Stimulated activated CD8-positive, alpha-beta memory T cell treated with anti-CD3 and anti-CD28 coated beads, Interleukin-15, amount 100 ng/mL, for 1 hour (primary cell): Measurements from ENCODE around the gene LTB4R.
"Not testable (repeated sequence)": the region's sequence is repeated elsewhere in the genome, so short reads cannot be mapped to it uniquely, and the experiment has no call there.

ENCODE experiments used
- DNase-seq: peaks from one replicate; pipeline ENCODE4 v3.0.0-alpha.2; 2020; ENCODE audit warnings: low read depth

LTB4R gene

DNA sequence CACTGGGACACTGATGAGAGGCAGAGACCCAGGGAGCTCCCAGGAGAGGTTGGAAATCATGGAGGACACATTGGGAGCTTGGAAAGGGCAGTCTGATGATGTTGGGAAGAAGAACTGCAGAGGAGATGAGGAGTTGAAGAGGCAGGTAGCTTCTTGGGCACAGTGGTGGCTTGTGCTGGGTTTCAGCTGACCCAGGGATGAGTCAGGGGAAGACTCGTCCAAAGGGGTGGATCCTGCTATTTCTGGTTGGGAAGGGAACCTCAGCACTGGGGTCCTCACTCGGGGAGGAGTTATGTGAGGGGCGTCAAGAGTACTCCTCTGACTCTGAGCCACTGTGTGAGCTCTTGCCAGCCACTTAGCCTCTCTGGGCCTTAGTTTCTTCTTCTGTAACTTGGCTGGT lies 12.0 kb downstream of the LTB4R start:
- DNase-seq = no peak

DNA sequence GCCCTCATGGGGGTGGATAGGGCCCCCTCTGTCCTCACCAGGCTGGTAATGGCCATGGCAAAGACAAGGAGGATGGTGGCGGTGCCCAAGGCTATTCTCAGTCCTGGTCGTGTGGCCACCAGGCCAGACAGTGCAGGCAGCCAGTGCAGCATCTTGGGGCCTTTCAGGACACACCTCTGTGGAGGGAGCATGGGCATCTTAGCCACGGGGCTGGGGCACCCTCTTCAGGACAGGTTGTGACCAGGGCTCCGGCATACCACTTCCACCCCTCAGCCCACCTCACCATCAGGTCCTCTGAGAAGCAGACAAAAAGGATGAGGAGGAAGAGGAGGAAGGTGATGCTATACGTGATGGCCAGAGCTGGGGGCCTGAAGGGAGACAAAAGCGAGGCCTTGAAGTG lies 12.7 kb downstream of the LTB4R start:
- DNase-seq = no peak

DNA sequence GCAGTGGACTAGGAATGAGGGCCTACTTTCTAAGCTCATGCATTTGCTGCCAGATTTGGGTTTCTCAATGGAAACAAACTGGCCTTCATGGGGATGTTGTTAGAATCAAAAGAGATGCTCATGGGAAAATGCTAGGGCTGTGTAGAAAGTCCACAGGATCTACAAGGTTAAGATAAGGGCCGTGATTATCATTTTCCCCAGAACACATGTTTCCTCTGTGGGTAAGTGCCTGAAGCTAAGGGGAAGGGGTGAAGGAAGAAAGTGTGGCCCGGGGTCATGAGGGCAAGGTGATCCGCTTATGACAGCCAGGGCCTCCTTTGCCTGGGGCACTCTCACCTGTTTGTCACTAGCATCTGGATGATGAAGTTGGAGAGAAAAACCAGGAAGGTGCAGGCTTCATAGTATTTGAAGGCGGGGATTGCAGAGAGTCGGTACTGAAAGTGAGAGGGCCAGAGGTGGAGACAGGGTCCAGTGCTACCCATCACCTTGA lies 13.8 kb downstream of the LTB4R start:
- DNase-seq = no peak

DNA sequence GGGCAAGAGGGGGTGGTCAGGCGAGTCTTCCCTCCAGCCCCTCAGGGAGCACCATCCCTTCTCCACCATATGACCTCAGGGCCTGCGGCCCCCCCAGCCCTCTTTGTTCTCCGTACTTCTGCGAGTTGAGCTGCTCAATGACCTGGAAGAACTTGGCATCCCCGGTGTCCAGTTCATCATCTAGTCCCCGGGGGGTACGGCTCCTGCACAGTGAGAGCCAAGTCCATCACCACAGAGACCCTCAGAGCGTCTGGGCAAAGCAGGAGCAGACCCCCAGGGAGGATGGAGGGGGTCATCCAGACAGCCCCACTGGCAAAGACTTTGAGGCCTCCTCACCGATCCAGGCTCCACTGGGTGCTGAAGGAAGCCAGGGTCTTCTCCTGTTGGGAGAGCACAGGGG lies 14.7 kb downstream of the LTB4R start:
- DNase-seq = no peak

DNA sequence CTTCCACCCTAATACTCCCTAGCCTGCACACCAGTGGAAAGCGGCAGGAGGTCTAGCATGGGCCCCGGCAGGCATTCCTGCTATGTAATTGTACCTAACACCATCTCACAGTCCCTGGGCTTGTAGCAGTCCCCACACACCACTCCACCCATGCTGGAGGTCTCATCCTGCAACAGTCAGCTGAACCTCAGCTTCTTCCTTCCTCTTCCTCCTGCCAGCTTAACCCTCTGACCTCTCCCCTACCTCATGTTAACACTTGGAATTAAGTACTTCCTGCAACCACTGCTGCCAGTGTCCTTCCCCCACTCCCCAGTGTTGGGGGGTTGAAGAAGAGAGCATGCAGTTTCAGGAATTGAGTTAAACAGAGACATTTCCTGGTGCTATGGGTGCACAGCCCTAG lies 16.0 kb downstream of the LTB4R start:
- no peak for DNase-seq

DNA sequence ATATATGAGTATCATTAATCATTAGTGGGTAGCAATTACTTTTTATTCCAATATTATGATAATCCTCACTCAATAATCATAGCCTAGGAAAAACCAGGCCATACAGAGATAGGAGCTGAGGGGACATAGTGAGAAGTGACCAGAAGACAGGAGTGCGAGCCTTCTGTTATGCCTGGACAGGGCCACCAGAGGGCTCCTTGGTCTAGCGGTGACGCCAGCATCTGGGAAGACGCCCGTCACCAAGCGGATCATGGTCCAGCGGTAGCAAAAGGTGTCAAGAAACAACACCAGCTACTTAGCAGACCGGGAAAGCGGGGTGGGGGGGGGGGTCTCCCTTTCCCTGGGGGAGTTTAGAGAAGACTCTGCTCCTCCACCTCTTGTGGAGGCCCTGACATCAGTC lies 16.6 kb downstream of the LTB4R start:
- not testable (repeated sequence) for DNase-seq

DNA sequence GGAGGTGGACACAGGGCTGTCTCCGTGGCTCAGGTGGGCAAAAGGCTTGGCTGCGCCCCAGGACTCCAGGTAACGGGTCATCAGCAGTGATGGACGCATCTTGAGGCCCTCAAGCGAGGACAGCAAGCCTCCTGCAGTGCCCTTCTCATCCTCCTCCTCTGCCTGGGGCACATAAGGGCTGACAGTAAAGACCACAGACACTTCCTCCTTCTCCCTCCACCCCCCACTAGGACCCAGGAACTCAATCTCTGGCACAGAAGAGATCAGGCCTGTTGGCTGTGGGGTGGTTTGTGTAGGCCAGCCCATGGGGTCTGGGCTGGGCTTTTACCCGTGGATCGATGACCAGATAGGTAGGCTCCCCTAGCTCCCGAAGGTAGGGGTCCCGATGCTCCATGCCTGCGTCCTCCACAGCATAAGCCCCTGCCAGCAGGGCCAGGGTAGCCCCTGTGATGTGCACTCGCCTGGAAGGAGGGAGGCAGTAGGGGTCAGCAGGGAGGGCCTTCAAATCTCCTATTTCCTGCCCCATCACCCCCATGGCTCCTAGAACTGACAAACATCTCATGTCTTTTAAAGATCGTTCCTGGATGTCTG lies 17.9 kb downstream of the LTB4R start:
- DNase-seq = no peak

DNA sequence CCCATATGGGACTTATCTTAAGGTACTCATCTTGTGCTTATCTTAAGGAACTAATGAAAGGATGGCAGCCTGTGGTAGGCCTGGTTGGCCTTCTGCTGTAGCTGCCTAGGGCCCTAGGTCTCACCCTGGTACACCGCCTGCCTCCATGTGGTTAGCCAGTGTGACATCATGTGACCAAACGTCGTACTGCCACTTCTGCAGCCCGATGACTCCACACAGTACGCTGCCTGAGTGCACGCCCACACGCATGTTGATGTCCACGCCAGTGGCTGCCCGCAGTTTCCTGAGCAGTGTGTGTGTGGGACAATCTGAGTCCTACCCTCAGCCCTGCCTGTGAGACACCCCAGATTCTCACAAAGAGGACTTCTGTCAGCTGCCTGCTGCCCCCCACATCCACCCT lies 18.4 kb downstream of the LTB4R start:
- DNase-seq = no peak

DNA sequence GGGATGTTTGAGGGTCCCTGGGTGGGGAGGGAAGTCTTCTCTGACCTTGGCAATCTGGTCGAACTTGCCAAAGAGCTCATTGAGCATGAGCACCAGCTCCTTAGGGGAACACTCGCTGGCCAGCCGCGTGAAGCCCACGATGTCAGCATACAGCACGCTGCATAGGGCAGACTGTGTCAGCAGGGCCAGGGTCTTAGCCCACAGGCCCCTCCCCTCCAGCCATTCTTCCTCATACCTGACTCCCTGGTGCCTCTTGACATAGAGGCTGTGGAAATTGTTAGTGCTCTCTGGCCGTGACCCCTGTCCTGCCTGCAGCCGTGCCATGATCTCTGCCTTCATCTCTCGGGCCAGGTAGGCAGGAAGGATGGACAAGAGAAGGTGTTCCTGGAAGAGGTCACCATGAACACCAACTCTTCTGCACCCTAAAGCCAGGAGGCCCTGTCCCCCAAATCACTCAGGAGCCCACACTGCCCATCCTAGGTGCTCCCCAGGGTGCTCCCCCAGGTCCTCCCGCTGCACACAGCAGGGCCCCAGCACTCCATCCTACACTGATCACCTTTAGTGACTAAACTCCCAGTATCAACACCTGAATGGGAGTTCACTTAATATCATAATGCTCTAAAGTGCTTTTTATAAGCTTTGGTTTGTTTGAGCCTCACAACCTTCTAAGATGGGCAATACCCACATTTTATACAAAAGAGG lies 19.8 kb downstream of the LTB4R start:
- DNase-seq = no peak

DNA sequence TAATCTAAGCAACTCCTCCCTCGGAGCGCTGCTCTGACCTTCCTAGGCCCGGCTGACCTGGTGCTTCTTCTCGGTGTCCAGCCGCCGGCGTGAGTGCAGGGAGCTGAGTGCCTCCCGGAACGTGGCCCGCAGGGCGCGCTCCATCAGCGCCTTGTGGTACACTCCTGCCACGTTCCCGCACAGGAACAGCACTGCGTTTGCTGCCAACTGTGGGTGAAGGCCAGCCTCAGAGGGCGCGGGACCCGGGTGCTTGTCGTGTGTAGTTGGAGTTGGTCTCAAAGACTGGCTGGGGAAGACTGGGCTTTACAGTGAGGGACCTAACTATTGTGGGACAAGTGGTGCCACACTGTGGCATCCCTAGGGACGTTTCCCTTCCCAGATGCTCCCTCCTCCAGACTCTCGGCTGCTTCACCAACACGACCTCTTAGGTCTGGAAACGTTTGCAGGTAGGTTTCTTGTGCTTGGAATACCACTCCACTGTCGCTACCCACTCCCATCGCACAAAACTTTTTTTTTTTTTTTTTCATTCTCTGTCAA lies 20.5 kb downstream of the LTB4R start:
- no peak for DNase-seq

DNA sequence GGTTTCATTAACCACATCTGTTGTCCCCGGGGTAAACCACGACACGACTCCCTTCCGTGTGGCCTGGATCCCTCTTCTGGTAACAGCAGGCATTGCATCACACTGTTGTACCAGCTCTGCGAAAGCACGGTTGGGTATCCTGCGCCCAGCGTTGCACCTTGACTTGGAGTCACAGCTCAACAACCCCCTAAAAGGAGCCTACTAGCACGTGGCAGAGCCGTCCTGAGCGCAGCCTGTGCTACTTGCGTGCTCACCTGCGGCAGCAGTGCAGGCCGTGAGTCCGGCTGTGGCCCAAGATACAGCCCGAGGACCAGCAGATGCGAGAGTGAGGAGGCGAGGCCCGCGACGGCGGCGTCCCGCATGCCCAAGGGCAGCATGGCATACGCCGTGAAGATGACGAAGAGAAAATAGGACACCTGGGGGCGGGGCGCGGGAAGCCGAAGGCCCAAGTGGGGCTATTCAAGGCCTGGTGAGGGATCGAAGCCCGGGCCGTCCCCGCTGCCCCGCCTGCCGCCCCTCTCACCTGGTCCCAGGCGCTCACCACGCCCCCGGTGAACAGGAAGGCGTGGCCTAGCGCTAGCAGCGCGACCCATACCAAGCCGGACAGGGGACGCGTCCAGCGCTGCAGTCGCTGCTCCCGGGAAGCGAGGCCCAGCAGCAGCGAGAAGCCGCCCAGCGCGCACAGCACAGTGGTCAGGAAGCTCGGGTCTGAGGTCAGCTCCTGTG lies 21.1 kb downstream of the LTB4R start:
- DNase-seq = peak; percentile 68

DNA sequence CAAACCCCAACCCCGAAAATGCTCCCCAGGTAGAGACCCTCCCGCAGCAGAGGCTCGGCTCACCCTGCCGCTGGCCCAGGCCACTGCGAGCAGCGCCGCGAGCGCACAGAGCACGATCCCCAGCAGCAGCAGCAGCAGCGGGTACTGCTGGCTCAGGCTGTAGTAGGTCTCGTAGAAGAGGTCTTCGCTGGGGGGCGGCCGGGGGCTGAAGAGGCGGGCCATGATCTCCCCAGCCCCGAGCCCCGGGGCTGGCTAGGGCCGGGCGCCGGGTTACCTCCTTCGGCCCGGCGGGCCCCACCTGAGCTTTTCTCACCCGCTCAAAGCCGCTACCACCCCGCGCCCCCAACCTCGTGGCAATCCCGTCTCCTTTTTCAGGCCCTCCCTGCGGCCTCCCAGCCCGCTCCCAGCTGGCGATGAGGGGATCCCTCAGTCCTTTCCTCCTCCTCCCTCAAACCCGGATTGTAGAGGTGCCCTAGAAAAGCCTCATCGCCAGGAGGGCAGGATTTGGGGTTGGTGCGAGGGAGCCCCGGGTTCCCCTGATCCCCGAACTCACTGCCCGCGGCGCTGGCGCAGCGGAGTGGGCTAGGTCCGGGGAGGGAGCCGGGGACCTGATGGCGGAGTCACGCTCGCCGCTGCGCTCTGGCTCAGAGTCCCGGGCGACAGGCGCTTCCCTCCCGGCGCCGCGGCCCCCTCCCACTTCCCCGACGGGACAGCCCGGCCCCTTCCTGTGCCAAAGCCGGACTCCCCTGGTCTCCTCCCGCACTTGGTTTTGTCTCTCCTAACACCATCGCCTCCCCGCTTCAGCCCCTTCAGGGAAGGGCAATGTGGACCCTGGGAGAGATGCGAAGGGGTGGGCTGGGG lies 23.4 kb downstream of the LTB4R start, which contains the start of gene ADCY4:
Gene ADCY4, minus strand, starts transcription at position 641 of the 861 bp plus-strand sequence. Its CDS starts 419 bp downstream, at position 222.
- DNase-seq = no peak

DNA sequence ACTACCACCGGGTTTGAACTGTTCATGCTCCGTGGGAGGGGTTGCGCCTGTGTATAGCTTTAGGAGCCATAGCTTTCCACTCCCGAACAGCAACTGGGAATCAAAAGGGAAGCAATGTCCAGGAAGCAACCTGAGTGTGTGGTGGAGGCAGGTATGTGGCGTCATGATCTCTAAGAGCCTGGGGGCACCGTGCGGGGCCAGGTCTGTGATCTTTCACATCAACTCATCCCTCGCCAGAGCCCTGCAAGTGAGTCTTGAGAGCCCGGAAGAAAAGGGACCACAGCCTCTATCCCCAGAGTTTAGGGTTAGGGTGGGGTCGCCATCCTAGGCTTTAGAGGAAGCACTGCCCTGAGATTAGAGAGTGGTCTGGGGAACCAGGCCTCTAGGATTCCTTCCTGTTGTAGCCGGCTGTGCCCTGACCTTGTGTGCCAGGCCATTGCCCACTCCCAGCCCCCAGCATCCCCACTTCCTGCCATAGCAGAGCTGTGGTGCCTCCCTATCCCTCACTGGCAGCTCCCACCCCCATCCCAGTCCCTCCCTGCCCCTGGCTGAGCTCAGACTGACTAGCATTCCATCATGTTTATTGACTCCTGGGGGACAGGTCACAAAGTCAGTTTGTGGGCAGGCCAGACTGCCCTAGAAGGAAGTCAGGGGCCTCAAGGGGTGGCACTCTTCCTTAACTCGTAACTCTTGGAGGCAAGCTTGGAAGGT lies 24.3 kb downstream of the LTB4R start:
- no peak for DNase-seq

DNA sequence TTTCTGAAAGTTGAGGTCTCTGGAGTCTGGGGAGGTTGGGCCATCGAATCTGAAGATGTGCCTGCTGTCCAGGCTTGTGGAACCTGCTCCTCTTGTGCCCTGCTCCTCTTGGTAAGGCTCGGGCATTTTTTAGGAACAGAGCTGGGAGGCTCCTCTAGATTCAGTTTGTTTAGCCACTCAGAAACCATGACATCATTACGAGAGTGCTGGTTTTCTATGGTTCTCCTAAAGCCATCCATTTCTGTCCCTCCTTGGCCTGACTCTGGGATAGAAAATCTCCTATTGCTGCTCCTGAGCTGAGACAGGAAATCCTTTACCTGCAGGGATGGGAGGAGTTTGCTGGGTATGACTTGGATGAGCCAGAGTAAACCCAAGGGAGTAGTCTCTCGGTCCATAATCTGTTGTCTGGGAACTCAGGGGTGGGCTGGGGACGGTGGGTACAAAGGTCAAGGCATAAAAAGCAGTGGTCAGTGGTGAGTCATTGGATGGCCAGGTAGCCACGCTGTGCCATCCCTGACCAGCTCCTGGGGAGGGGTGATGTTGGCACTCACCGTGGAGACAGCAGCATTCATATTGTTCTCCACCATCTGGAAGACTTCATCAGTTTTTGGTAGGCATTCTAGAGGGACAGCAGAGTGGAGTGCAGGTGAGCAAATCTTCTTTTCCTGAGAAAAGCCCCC lies 26.0 kb downstream of the LTB4R start:
- no peak for DNase-seq

DNA sequence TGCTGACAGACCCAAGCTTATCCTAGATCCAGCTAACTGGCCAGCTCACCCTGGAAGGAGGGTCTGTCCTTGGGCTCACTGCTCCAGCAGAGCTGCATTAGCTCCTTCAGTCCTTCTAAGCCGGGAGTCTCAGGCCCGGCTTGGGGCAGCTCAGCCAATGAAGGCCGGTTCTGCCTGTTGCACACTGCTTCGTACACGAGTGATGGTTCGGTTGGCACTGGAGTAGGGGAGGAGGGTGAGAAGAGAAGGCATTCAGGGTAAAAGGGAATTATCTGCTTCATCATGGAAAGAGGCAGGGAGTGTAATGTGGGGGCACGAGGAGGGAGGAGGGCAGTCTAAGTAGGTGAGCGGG lies 26.5 kb downstream of the LTB4R start:
- no peak for DNase-seq

DNA sequence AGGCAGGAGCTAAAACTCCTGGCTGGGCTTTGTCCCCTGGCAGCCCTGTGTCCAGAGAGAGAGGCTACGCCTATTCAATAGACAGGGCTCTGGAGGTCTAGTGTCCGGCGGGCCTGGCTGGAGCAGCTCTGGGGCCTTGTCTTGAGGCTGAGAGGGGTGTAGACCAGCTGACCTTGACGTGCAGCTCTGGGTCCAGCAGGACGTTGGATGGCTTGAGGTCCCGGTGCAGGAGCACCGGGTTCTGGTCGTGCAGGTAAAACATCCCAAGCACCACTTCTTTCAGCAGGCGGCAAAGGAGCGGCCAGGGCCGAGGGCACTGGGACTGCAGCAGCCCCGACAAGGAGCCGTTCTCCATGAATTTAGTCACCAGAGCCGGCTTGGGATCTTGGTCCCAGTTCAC lies 27.5 kb downstream of the LTB4R start:
- DNase-seq = no peak

DNA sequence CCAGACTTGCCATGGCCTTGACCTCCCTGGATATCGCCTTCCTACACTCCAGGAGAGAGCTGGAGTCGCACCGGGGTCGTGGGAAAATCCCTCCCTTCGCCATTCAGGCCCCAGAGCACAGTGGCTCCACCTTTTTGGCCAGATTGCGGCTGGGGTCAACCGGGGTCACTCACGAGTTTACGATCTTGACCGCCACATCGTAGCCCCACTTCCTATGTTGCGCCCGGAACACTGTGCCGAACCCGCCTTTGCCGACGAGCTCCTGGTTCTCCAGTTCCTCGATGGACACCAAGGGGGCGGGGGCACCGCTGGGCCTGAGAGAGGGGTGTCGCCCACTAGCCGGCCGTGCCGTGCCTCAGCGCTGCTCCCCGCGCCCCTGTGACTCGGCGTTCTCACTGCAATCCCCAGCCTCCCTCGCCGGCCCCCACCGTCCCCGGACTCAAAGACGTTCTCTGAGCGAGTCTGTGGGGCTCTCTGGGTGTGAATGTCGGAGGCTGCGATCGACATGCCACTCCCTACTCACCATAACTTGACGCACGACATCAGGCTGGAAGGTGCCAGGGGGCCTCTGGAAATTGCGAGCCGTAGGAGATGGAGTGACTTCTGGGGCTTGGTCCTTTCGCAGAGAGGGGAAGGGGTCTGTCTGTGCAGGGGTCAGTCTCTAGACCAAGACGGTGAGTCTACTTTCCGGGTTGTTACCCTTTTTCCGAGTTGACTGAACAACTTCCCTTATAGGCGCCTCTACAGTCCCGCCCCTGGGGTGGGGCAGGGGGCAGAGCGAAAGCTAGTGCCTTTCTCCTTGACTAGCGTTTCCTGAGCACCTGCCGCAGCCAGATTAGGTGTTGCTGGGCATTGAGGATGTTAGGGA lies 28.2 kb downstream of the LTB4R start, which contains the start of gene RIPK3:
Gene RIPK3, minus strand, starts transcription at position 708 of the 868 bp plus-strand sequence. Its CDS starts 165 bp downstream, at position 543.
- peak; percentile 50 for DNase-seq

DNA sequence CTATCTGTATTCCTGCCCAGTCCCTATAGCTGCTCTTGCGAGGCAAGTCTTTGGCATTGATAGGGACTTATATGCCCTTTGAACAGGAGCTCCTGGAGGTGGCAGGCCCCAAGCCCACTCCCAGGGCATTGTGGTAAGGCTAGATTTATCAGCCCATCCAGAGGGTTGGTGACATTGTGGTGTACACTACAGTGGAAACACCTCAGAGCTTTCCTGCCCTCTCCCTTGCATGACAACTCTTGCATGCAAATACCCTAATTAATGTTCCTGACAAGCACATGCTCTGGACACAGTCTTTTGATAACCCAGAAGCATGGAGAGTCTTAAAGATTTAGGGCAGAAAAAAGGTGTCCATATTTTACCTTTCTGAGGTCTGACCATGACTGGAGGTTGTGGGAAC lies 29.3 kb downstream of the LTB4R start:
- no peak for DNase-seq

DNA sequence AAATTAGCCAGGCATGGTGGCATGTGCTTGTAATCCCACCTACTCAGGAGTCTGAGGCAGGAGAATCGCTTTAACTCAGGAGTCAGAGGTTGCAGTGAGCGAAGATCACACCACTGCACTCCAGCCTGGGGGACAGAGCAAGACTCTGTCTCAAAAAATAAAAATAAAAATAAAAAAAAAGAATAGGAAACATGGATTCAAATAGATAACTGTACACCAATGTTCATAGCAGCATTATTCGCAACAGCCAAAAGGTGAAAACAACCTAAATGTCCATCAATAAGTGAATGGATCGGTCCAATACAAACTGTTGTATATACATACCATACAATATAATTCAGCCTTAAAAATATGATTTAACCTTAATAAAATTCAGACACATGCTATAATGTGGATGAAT lies 31.6 kb downstream of the LTB4R start:
- no peak for DNase-seq
